H1 (cell line): Measurements from ENCODE around the gene COQ8B. TPM values are rescaled to one million over a fixed set of nuclear protein-coding genes. Genes with fewer than 3 reads are reported as not detected.

Source experiments
- CTCF ChIA-PET: fragments of 300-600 bp; sonication (Branson Sonifier 250); formaldehyde crosslinking; loops from one replicate; lab custom pipeline; 2021; ENCODE audit not compliant: partially characterized antibody; lab: Charles Lee
- POLR2A ChIA-PET: fragments of 300-600 bp; sonication (Branson Sonifier 250); formaldehyde crosslinking; loops from one replicate; lab custom pipeline; 2021; ENCODE audit warnings: inconsistent platforms; ENCODE audit not compliant: partially characterized antibody; lab: Charles Lee
- DNase-seq, 2 experiments: peaks; one replicate each; pipeline versions ENCODE4 v3.0.0 to v3.0.0-alpha.2; 2010 to 2022; ENCODE audit warnings: low spot score in 2 of 2, low read depth in 1 of 2, mixed read lengths in 1 of 2
- FAIRE-seq: peaks from 2 replicates; lab custom pipeline; 2011; peaks lifted over from hg19 to GRCh38; lab: Jason Lieb, UNC
- H2AFZ ChIP-seq: 2 replicates; pipeline ENCODE4 v1.8.1; 2012; ENCODE audit warnings: low read length, inconsistent platforms
- H2AK5ac ChIP-seq: 2 replicates; pipeline ENCODE4 v1.6.1; 2013; ENCODE audit warnings: low read depth, low read length
- H2BK120ac ChIP-seq: replicated peaks from 2 replicates; pipeline ENCODE3; 2013; ENCODE audit warnings: low read depth, low read length, inconsistent platforms
- H2BK12ac ChIP-seq: 2 replicates; pipeline ENCODE4 v1.6.1; 2013; ENCODE audit warnings: low read depth, low read length
- H2BK15ac ChIP-seq: 2 replicates; pipeline ENCODE4 v1.6.1; 2013; ENCODE audit warnings: low read length
- H2BK20ac ChIP-seq: 2 replicates; pipeline ENCODE4 v1.6.1; 2013; ENCODE audit warnings: low read length
- H2BK5ac ChIP-seq: 2 replicates; pipeline ENCODE4 v1.6.1; 2013; ENCODE audit warnings: low read depth, low read length
- H3K14ac ChIP-seq: 2 replicates; pipeline ENCODE4 v1.6.1; 2013; ENCODE audit warnings: inconsistent platforms; ENCODE audit not compliant: insufficient read length
- H3K18ac ChIP-seq: 2 replicates; pipeline ENCODE4 v1.6.1; 2013; ENCODE audit warnings: low read length; ENCODE audit errors: extremely low read depth
- H3K23ac ChIP-seq: 2 replicates; pipeline ENCODE4 v1.6.1; 2013; ENCODE audit warnings: inconsistent platforms; ENCODE audit not compliant: insufficient read length
- H3K23me2 ChIP-seq: 2 replicates; pipeline ENCODE4 v1.6.1; 2013; ENCODE audit warnings: low read depth, low read length
- H3K27ac ChIP-seq: 2 replicates; pipeline ENCODE4 v1.6.1; 2011; ENCODE audit warnings: low read depth, low read length, inconsistent platforms
- H3K27me3 ChIP-seq, 4 experiments: replicated peaks in 1 of 4; 1 replicate in 1 of 4; 2 replicates in 3 of 4; pipeline versions ENCODE4 v1.6.1 to v1.8.1; 2011 to 2013; ENCODE audit warnings: low read length in 3 of 4, mild to moderate bottlenecking in 3 of 4, inconsistent platforms in 2 of 4, mixed read lengths in 2 of 4, moderate library complexity in 1 of 4; ENCODE audit not compliant: control insufficient read depth in 3 of 4, insufficient read depth in 3 of 4; ENCODE audit errors: extremely low read depth in 1 of 4
- H3K36me3 ChIP-seq, 4 experiments: 2 replicates each; pipeline versions ENCODE4 v1.6.1 to v1.8.1; 2011 to 2013; ENCODE audit warnings: mild to moderate bottlenecking in 4 of 4, low read length in 3 of 4, moderate library complexity in 2 of 4, control low read depth in 1 of 4, inconsistent platforms in 1 of 4; ENCODE audit not compliant: insufficient read depth in 4 of 4, control insufficient read depth in 2 of 4
- H3K4ac ChIP-seq: replicated peaks from 2 replicates; pipeline ENCODE3; 2013; ENCODE audit warnings: low read length, low read depth, mixed read lengths, inconsistent platforms; ENCODE audit not compliant: insufficient read length
- H3K4me1 ChIP-seq, 4 experiments: replicated peaks in 1 of 4; 1 replicate in 1 of 4; 2 replicates in 3 of 4; pipeline versions ENCODE4 v1.6.1 to v1.8.1; 2011 to 2013; ENCODE audit warnings: low read length in 3 of 4, inconsistent platforms in 2 of 4, mixed read lengths in 1 of 4; ENCODE audit not compliant: insufficient read depth in 4 of 4, control insufficient read depth in 3 of 4
- H3K4me2 ChIP-seq, 2 experiments: 2 replicates each; pipeline versions ENCODE4 v1.6.1 to v1.8.1; 2011 to 2013; ENCODE audit warnings: low read depth in 2 of 2, low read length in 2 of 2, control low read depth in 1 of 2, inconsistent platforms in 1 of 2, mild to moderate bottlenecking in 1 of 2; ENCODE audit not compliant: insufficient read depth in 1 of 2
- H3K4me3 ChIP-seq, 4 experiments: fragments of 200-600, 300-600 bp in 1 of 4; sonication (generic), shearing (Covaris generic), sonication (Bioruptor Twin) in 1 of 4; 2 replicates each; pipeline versions ENCODE4 v1.5.1 to v1.8.1; 2011 to 2016; ENCODE audit warnings: low read length in 4 of 4, low read depth in 3 of 4, control low read depth in 2 of 4, inconsistent platforms in 2 of 4, mild to moderate bottlenecking in 2 of 4, mixed read lengths in 1 of 4, moderate library complexity in 1 of 4; ENCODE audit not compliant: insufficient read depth in 2 of 4; ENCODE audit errors: extremely low read depth in 1 of 4
- H3K56ac ChIP-seq: replicated peaks from 2 replicates; pipeline ENCODE3; 2013; ENCODE audit warnings: low read depth, mild to moderate bottlenecking, mixed read lengths, low read length, inconsistent platforms; ENCODE audit not compliant: insufficient read length
- H3K79me1 ChIP-seq: 2 replicates; pipeline ENCODE4 v1.6.1; 2013; ENCODE audit warnings: low read depth, low read length, control low read depth
- H3K79me2 ChIP-seq, 2 experiments: 2 replicates each; pipeline versions ENCODE4 v1.6.1 to v1.8.1; 2012 to 2013; ENCODE audit warnings: low read length in 2 of 2, mild to moderate bottlenecking in 2 of 2, inconsistent platforms in 1 of 2; ENCODE audit not compliant: insufficient read depth in 2 of 2, control insufficient read depth in 1 of 2
- H3K9ac ChIP-seq, 4 experiments: replicated peaks in 1 of 4; 1 replicate in 1 of 4; 2 replicates in 3 of 4; pipeline versions ENCODE4 v1.6.1 to v1.8.1; 2011 to 2013; ENCODE audit warnings: low read depth in 3 of 4, low read length in 3 of 4, control low read depth in 2 of 4, mild to moderate bottlenecking in 2 of 4, moderate library complexity in 2 of 4, inconsistent platforms in 1 of 4; ENCODE audit errors: extremely low read depth in 1 of 4
- H3K9me3 ChIP-seq, 2 experiments: 2 replicates each; pipeline versions ENCODE4 v1.6.1 to v1.8.1; 2012 to 2013; ENCODE audit warnings: mild to moderate bottlenecking in 2 of 2, moderate library complexity in 2 of 2, control low read depth in 1 of 2, inconsistent platforms in 1 of 2, low read depth in 1 of 2, low read length in 1 of 2, mixed read lengths in 1 of 2; ENCODE audit not compliant: insufficient read depth in 2 of 2
- H4K20me1 ChIP-seq, 2 experiments: replicated peaks in 1 of 2; 2 replicates each; pipeline versions ENCODE3 to v1.8.1; 2011 to 2013; ENCODE audit warnings: inconsistent platforms in 2 of 2, low read length in 2 of 2, mild to moderate bottlenecking in 1 of 2; ENCODE audit not compliant: insufficient read depth in 2 of 2, control insufficient read depth in 1 of 2
- H4K5ac ChIP-seq: 2 replicates; pipeline ENCODE4 v1.6.1; 2013; ENCODE audit warnings: low read length, low read depth, mixed read lengths, inconsistent platforms; ENCODE audit not compliant: insufficient read length
- H4K8ac ChIP-seq: 2 replicates; pipeline ENCODE4 v1.8.0; 2013; ENCODE audit warnings: mild to moderate bottlenecking, moderate library complexity, low read length, inconsistent platforms; ENCODE audit not compliant: insufficient read depth; ENCODE audit errors: extremely low read depth
- H4K91ac ChIP-seq: replicated peaks from 2 replicates; pipeline ENCODE3; 2013; ENCODE audit warnings: low read length, mixed read lengths, inconsistent platforms; ENCODE audit not compliant: insufficient read length
- ATF2 ChIP-seq: IDR thresholded peaks from 2 replicates; pipeline ENCODE4 v1.6.1; 2012; ENCODE audit warnings: low read length, inconsistent platforms
- CHD2 ChIP-seq: IDR thresholded peaks from 2 replicates; pipeline ENCODE4 v1.6.1; 2012; ENCODE audit warnings: low read length, improper control_type of control experiment
- CREB1 ChIP-seq: IDR thresholded peaks from 2 replicates; pipeline ENCODE4 v1.6.1; 2012; ENCODE audit warnings: inconsistent platforms
- EGR1 ChIP-seq: IDR thresholded peaks from 2 replicates; pipeline ENCODE4 v1.6.1; 2011; ENCODE audit warnings: low read depth, low read length, borderline replicate concordance
- HDAC6 ChIP-seq: IDR thresholded peaks from one replicate; pipeline ENCODE4 v1.7.1; 2012; ENCODE audit warnings: low read depth, mild to moderate bottlenecking, inconsistent platforms, low read length, moderate library complexity
- JUND ChIP-seq: IDR thresholded peaks from 2 replicates; pipeline ENCODE4 v1.6.1; 2011; ENCODE audit warnings: mild to moderate bottlenecking, improper control_type of control experiment, low read length
- WGBS, 2 experiments: shearing (Covaris generic) in 1 of 2; methylation state at CpG; one replicate each; pipeline versions ENCODE4 v1.1.6 to v1.1.7; 2013 to 2015; ENCODE audit warnings: low lambda C conversion rate in 2 of 2, mixed read lengths in 2 of 2, inconsistent platforms in 1 of 2, low coverage in 1 of 2, missing lambda C conversion rate in 1 of 2; ENCODE audit not compliant: insufficient replicate concordance in 2 of 2, insufficient coverage in 1 of 2, insufficient read length in 1 of 2; ENCODE audit errors: extremely low coverage in 1 of 2, missing lambda C conversion rate in 1 of 2; 5-methylcytosine and 5-hydroxymethylcytosine counted together
- long read RNA-seq, 2 experiments: library from RNA in 1 of 2; library from capped mRNA in 1 of 2; stranded (forward); transcript quantifications; one replicate each; pipeline ENCODE4 v2.0.0, GENCODE V29; 2021; ENCODE audit warnings: inconsistent platforms in 1 of 2
- polyA minus RNA-seq, 3 experiments: library from RNA; depleted of rRNA, polyadenylated mRNA; stranded (reverse); fragments of >200 nt; gene quantifications; 1 replicate in 2 of 3; 2 replicates in 1 of 3; pipeline ENCODE4 v1.2.3, GENCODE V29; 2011
- polyA plus RNA-seq, 7 experiments: library from polyadenylated mRNA; depleted of rRNA in 3 of 7; stranded (reverse) in 5 of 7; unstranded in 2 of 7; fragments of >200 nt in 5 of 7; fragments of 200-250 nt in 2 of 7; gene quantifications; 1 replicate in 5 of 7; 2 replicates in 1 of 7; 4 replicates in 1 of 7; pipeline versions ENCODE4 v1.2.1 to v1.2.3, GENCODE V29; 2011 to 2013; ENCODE audit warnings: missing spikeins in 2 of 7, mixed read lengths in 2 of 7
- total RNA-seq: library from RNA; stranded (reverse); fragmentation: NEBNext Ultra II Directional; extraction: Animal tissue kit (Norgen Biotek cat#: 25700); gene quantifications from 2 replicates; pipeline ENCODE4 v1.2.1, GENCODE V29; 2021

COQ8B gene
- total RNA-seq (39.3 and 41.7 TPM in 2 replicates), polyA plus RNA-seq (2011; rRNA removed) (46.1 and 67.6 TPM in 2 replicates), polyA minus RNA-seq (2011; rRNA and poly(A)+ RNA removed) (25.9 and 28.6 TPM in 2 replicates)
- polyA plus RNA-seq (2011; cell fraction: cytosol; rRNA removed) = 51.7 TPM
- polyA plus RNA-seq (2011; cell fraction: nucleus; rRNA removed) = 116 TPM
- 20.5 to 45.8 TPM (median 40.6 TPM) in 4 replicates for polyA plus RNA-seq (2012, experiment 1 of 2)
- polyA plus RNA-seq (2012, experiment 2 of 2) = 48.3 TPM
- polyA plus RNA-seq (2013, experiment 1 of 2) = 22.4 TPM
- 20.3 TPM for polyA plus RNA-seq (2013, experiment 2 of 2)
- polyA minus RNA-seq (2011; cell fraction: cytosol; rRNA and poly(A)+ RNA removed) = 24.7 TPM
- 35.4 TPM for polyA minus RNA-seq (2011; cell fraction: nucleus; rRNA and poly(A)+ RNA removed)
- long read RNA-seq, experiment 1, partial matches to known transcripts = 24 of 36 reads
- long read RNA-seq, experiment 1, other reads (novel, unspliced or antisense) = 5 of 36 reads
- long read RNA-seq, experiment 2, partial matches to known transcripts = 2 of 29 reads
- long read RNA-seq, experiment 2, other reads (novel, unspliced or antisense) = 23 of 29 reads

DNA sequence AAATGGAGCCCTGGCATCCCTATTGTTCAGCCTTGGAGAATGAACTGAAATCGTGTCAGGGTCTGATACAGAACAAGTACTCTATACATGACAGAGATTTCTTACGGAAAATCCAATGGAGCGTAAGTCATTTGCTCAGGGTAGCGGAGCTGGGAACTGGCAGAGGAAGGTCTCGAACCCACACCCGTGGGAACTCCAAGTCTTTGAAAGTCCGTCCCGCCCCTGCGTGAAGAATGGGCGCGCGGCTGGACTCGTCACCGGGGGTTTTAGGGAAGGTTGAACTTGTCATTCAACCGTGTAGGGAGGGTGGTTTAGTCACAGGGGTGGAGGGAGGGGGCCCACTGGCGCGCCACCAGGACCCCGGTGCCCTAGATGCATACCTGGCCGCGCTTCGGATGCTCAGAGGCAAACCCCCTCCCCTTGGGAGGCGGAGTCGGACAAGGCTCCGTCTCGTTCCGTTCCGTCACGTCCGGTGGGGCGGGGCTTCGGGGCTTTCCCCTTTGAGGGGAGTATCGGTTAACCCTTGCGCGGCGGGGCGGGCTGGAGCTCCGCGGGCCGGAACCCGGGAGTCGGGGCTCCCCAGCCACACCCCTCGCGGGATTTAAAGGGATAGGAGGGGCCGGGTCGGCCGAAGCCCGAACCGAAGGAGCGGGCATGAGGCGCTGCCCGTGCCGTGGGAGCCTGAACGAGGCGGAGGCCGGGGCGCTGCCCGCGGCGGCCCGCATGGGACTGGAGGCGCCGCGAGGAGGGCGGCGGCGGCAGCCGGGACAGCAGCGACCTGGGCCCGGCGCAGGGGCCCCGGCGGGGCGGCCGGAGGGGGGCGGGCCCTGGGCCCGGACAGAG is at the start of gene COQ8B, which contains the start of gene ITPKC:
Gene COQ8B, minus strand, starts transcription at position 405 of the 843 bp plus-strand sequence. CDS start 2,254 bp downstream, outside the sequence.
Gene ITPKC, plus strand, starts transcription at position 631 of the 843 bp plus-strand sequence. Its CDS starts 24 bp downstream, at position 655.
- H3K4me1 ChIP-seq = peaks cover 0 to 25% (median 8%) of the 10 kb centered on the region in 4 experiments; a peak in 6 of 7 replicates
- no peak within 1 kb of the TSS for H4K5ac ChIP-seq
- H3K4ac ChIP-seq = no peak within 1 kb of the TSS
- peaks cover 0 to 9% (median 3%) of the 10 kb centered on the region in 4 experiments; a peak in 4 of 8 replicates for H3K36me3 ChIP-seq
- peak within 1 kb of the TSS; percentile 52 for H3K56ac ChIP-seq
- no peaks in the 10 kb centered on the region for H3K27me3 ChIP-seq
- DNase-seq (peak; percentile 90 to 100), FAIRE-seq (no peak)
- H2BK12ac ChIP-seq = peak within 1 kb of the TSS; percentile 94
- peaks cover 10% of the 10 kb centered on the region; the same call in 1 of the 2 replicates for H3K79me1 ChIP-seq
- WGBS, 2 experiments = 1% methylated on average over 42 of the region's 76 CpGs; no CpG with 5 or more reads in 1 of the 2 experiments
- H3K79me2 ChIP-seq = peaks cover 0 to 34% of the 10 kb centered on the region in 2 experiments; a peak in 2 of 4 replicates
- no peak within 1 kb of the TSS for H4K91ac ChIP-seq
- H4K20me1 ChIP-seq = no peaks in the 10 kb centered on the region
- H3K23me2 ChIP-seq = peaks cover 23% of the 10 kb centered on the region
- peak within 1 kb of the TSS; percentile 76 for H2AK5ac ChIP-seq
- H3K18ac ChIP-seq = peak within 1 kb of the TSS; percentile 48
- ChIA-PET POLR2A (interaction anchor here (0.7 to 2.4 kb wide), 20 partner anchors 13 to 547 kb away, joined by 3 to 28 read pairs (median 5); partner anchors contain the start of genes ACTMAP, EGLN2, HNRNPUL1 and NUMBL), CTCF (interaction anchor here (0.6 to 1.6 kb wide), 11 partner anchors 14 to 190 kb away, joined by 3 to 4 read pairs (median 3); partner anchors contain the start of gene NUMBL)
- H3K9ac ChIP-seq = peak within 1 kb of the TSS; percentile 82 to 90 (median 87)
- peak within 1 kb of the TSS; percentile 91 for H4K8ac ChIP-seq
- peak within 1 kb of the TSS; percentile 96 to 100 for H3K4me2 ChIP-seq
- no peak within 1 kb of the TSS for H2BK120ac ChIP-seq
- H3K23ac ChIP-seq = no peak within 1 kb of the TSS
- no peak within 1 kb of the TSS for H3K14ac ChIP-seq
- no peaks in the 10 kb centered on the region for H3K9me3 ChIP-seq
- H3K4me3 ChIP-seq = peak within 1 kb of the TSS; percentile 72 to 94 (median 90)
- H2BK20ac ChIP-seq = no peak within 1 kb of the TSS
- H3K27ac ChIP-seq = peak within 1 kb of the TSS; percentile 74
- H2BK15ac ChIP-seq = 0 out of 2 replicates have a peak within 1 kb of the TSS, but pooled peaks have one; percentile 61
- H2AFZ ChIP-seq = no peak within 1 kb of the TSS
- peak within 1 kb of the TSS; percentile 96 for H2BK5ac ChIP-seq
- TF ChIP-seq JUND = no peak; the same call in 1 of the 2 replicates
- peak; percentile 91 for TF ChIP-seq CREB1
- TF ChIP-seq ATF2 = 0 out of 2 replicates have a peak, but pooled peaks have one; percentile 18
- no peak for TF ChIP-seq HDAC6
- TF ChIP-seq CHD2 = peak; percentile 66
- no peak for TF ChIP-seq EGR1
